ENCODE results near the gene MARCHF2.
"Not testable (repeated sequence)": the region's sequence is repeated elsewhere in the genome, so short reads cannot be mapped to it uniquely, and the experiment has no call there.

MARCHF2 gene

DNA sequence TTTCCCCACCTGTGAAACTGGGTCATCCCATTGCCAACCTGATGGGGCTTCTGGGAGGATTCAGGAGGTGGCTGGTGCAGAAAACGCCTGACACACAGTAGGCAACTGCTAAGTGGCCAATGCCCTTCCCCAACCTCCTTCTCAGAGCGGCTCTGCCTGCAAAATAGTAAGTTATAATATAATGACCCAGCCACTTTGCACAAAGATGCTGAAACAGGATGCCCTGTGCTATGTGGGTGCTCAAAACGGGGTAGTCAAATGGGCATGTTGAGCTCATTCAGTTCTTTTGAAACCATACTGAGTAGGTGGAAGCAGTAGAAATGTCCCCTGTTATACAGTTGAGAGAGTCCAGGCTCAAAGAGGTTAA lies 507 bp downstream of the MARCHF2 start:
- H3K27me3 ChIP-seq (ENCODE audit: control insufficient read depth, insufficient read depth, low read length), result no peaks in the 10 kb centered on the region
- no peak overlapping the region for H3K27ac ChIP-seq (ENCODE audit: low read length)
- DNase-seq (ENCODE audit: low read depth, low spot score), result no peak
- H3K9me3 ChIP-seq (ENCODE audit: control insufficient read depth, insufficient read depth, low read length), result no peaks in the 10 kb centered on the region
- no peaks in the 10 kb centered on the region for H3K4me1 ChIP-seq (ENCODE audit: control insufficient read depth, insufficient read depth, low read length)
- peak overlapping the region; percentile 76 for H3K4me3 ChIP-seq (ENCODE audit: low read length)
- no peaks in the 10 kb centered on the region for H3K36me3 ChIP-seq (ENCODE audit: control insufficient read depth, insufficient read depth, low read length)
- no CpG with 5 or more reads among the region's 3 CpGs for WGBS (ENCODE audit: insufficient coverage, insufficient read length)

DNA sequence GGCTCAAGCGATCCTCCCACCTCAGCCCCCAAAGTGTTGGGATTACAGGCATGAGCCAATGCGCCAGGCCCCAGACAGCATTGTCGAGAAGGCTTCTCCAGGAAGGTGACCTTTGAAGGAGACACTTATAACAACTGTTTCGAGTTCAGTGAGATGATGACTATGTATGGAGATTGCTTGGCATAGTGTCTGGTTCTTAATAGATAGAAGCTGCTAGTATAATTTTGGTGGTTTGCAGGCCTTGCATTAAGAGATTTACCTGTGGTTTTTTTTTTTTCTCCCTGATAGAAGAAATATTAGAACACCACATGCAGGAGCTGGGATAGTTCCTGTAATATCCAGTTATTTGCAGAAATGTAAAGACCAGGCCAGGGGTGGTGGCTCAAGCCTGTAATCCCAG lies 3.7 kb downstream of the MARCHF2 start:
- Histone ChIP-seq H3K27me3 (ENCODE audit: control insufficient read depth, insufficient read depth, low read length) (no peaks in the 10 kb centered on the region), H3K27ac (ENCODE audit: low read length) (no peak overlapping the region), H3K4me1 (ENCODE audit: control insufficient read depth, insufficient read depth, low read length) (no peaks in the 10 kb centered on the region), H3K4me3 (ENCODE audit: low read length) (no peak overlapping the region), H3K36me3 (ENCODE audit: control insufficient read depth, insufficient read depth, low read length) (no peaks in the 10 kb centered on the region), H3K9me3 (ENCODE audit: control insufficient read depth, insufficient read depth, low read length) (no peaks in the 10 kb centered on the region)
- no peak for DNase-seq (ENCODE audit: low read depth, low spot score)
- WGBS (ENCODE audit: insufficient coverage, insufficient read length), result no CpG with 5 or more reads among the region's 4 CpGs

DNA sequence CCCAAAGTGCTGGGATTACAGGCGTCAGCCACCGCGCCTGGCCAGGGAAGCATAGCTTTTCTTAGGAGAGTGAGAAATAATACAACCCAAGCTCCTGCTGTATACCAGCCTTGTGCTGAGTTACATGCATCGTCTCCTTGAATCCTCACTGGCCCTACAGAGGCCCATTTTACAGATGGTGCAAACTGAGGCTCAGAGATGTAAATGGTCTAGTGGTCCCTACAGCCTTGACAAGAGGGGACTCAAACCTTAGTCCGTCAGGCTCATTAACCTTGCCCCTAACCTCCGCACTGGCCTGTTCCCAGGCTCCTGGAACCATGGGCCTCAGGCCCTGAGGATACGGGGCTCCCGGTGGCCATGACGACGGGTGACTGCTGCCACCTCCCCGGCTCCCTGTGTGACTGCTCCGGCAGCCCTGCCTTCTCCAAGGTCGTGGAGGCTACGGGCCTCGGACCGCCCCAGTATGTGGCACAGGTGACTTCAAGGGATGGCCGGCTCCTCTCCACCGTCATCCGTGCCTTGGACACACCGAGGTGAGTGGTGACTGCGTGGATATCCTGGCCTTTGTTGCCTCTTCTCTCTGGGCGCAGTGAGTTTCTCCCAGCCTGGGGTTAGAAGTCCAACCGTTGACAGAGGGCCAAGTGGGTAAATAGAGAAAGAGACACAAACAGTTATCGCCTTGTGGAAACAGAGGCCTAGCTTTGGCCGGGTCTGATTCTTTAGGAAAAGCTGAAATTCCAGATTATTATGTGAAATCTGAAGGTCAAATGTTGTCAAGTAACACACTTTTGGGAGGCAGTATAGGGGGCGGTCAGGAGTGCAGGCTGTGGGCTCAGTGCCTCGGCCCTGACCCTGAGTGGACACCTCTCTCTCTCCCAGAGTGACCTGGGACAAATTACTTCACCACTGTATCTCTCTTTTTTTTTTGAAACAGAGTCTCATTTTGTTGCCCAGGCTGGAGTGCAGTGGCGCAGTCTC lies 8.7 kb downstream of the MARCHF2 start:
- no peaks in the 10 kb centered on the region for H3K9me3 ChIP-seq (ENCODE audit: control insufficient read depth, insufficient read depth, low read length)
- no peak overlapping the region for H3K4me3 ChIP-seq (ENCODE audit: low read length)
- H3K27me3 ChIP-seq (ENCODE audit: control insufficient read depth, insufficient read depth, low read length), result no peaks in the 10 kb centered on the region
- H3K36me3 ChIP-seq (ENCODE audit: control insufficient read depth, insufficient read depth, low read length), result no peaks in the 10 kb centered on the region
- H3K27ac ChIP-seq (ENCODE audit: low read length), result no peak overlapping the region
- no peaks in the 10 kb centered on the region for H3K4me1 ChIP-seq (ENCODE audit: control insufficient read depth, insufficient read depth, low read length)
- WGBS (ENCODE audit: insufficient coverage, insufficient read length), result no CpG with 5 or more reads among the region's 28 CpGs
- no peak for DNase-seq (ENCODE audit: low read depth, low spot score)

DNA sequence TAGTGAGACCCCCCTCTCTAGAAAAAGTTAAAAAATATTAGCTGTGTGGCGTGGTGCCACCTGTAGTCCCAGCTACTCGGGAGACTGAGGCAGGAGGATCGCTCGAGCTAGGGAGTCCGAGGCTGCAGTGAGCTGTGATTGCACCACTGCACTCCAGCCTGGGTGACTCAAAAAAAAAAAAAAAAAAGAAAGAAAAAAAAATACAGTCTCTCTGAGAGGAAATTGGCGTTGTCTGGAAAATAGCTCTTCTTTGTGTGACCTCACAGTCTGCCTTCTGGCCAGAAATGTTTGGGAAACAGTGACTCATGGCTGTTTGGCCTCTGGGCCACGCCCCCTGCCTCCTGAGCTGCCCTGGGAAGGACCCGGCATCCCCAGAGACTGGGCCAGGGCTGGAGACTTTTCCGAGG lies 10.7 kb downstream of the MARCHF2 start:
- WGBS (ENCODE audit: insufficient coverage, insufficient read length), result no CpG with 5 or more reads among the region's 9 CpGs
- DNase-seq (ENCODE audit: low read depth, low spot score), result no peak
- H3K36me3 ChIP-seq (ENCODE audit: control insufficient read depth, insufficient read depth, low read length), result no peaks in the 10 kb centered on the region
- no peaks in the 10 kb centered on the region for H3K4me1 ChIP-seq (ENCODE audit: control insufficient read depth, insufficient read depth, low read length)
- no peaks in the 10 kb centered on the region for H3K27me3 ChIP-seq (ENCODE audit: control insufficient read depth, insufficient read depth, low read length)
- H3K9me3 ChIP-seq (ENCODE audit: control insufficient read depth, insufficient read depth, low read length), result no peaks in the 10 kb centered on the region
- H3K27ac ChIP-seq (ENCODE audit: low read length), result no peak overlapping the region
- H3K4me3 ChIP-seq (ENCODE audit: low read length), result no peak overlapping the region

DNA sequence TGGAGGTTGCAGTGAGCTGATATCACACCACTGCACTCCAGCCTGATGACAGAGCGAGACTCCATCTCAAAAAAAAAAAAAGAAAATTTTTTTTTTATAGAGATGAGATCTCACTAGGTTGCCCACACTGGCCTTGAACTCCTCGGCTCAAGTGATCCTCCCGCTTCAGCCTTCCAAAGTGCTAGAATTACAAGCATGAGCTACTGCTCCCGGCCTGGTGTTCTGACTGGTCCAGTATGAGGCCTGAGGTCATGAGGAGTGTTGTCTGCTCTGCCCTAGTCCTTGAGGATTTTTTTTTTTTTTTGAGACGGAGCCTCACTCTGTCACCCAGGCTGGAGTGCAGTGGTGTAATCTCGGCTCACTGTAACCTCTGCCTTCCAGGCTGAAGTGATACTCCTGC lies 12.2 kb downstream of the MARCHF2 start:
- H3K4me1 ChIP-seq (ENCODE audit: control insufficient read depth, insufficient read depth, low read length); H3K27ac ChIP-seq (ENCODE audit: low read length): not testable (repeated sequence)

DNA sequence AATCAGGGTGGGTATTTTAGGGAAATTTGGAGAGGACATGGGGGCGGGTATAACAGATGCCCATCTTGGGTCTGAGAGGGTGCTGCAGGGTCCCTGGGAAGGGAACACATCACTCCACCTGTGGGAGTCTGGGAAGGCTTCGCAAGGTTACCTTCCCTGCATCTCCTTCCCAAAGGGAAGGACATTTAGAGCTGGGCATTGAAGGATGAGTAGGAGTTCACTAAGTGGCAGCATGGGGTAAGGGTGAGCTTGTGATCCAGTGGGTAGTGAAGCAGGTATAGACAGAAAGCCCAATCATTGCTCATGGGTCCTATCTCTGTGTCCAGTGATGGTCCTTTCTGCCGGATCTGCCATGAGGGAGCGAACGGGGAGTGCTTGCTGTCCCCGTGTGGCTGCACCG lies 13.2 kb downstream of the MARCHF2 start:
- no peaks in the 10 kb centered on the region for H3K27me3 ChIP-seq (ENCODE audit: control insufficient read depth, insufficient read depth, low read length)
- no peak overlapping the region for H3K27ac ChIP-seq (ENCODE audit: low read length)
- no peaks in the 10 kb centered on the region for H3K36me3 ChIP-seq (ENCODE audit: control insufficient read depth, insufficient read depth, low read length)
- WGBS (ENCODE audit: insufficient coverage, insufficient read length), result no CpG with 5 or more reads among the region's 7 CpGs
- no peaks in the 10 kb centered on the region for H3K9me3 ChIP-seq (ENCODE audit: control insufficient read depth, insufficient read depth, low read length)
- no peak for DNase-seq (ENCODE audit: low read depth, low spot score)
- H3K4me1 ChIP-seq (ENCODE audit: control insufficient read depth, insufficient read depth, low read length), result no peaks in the 10 kb centered on the region
- no peak overlapping the region for H3K4me3 ChIP-seq (ENCODE audit: low read length)

More for the DNA sequence above, 12.2 kb downstream of the MARCHF2 start:
- H3K27me3 ChIP-seq (ENCODE audit: control insufficient read depth, insufficient read depth, low read length); H3K4me3 ChIP-seq (ENCODE audit: low read length); H3K9me3 ChIP-seq (ENCODE audit: control insufficient read depth, insufficient read depth, low read length); DNase-seq (ENCODE audit: low read depth, low spot score); H3K36me3 ChIP-seq (ENCODE audit: control insufficient read depth, insufficient read depth, low read length): not testable (repeated sequence)
- no CpG with 5 or more reads among the region's 6 CpGs for WGBS (ENCODE audit: insufficient coverage, insufficient read length)

DNA sequence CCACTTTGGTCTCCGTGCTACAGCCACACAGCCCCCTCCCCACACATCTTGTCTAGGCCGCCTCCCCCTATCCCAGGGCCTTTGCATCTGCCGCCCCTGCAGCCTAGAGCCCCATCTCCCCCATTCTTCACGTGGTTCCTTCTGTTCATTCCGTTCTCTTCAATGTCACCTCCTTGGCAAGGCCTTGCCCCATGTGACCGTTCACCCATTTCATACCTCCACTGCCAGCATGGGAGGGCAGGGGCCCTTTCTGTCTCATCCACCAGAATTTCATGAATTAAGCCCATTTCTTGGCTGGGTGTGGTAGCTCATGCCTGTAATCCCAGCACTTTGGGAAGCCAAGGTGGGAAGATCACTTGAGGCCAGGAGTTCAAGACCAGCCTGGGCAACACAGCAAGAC lies 15.9 kb downstream of the MARCHF2 start:
- WGBS (ENCODE audit: insufficient coverage, insufficient read length), result no CpG with 5 or more reads among the region's 6 CpGs
- H3K36me3 ChIP-seq (ENCODE audit: control insufficient read depth, insufficient read depth, low read length), result no peaks in the 10 kb centered on the region
- DNase-seq (ENCODE audit: low read depth, low spot score), result no peak
- H3K4me3 ChIP-seq (ENCODE audit: low read length), result no peak overlapping the region
- H3K27me3 ChIP-seq (ENCODE audit: control insufficient read depth, insufficient read depth, low read length), result no peaks in the 10 kb centered on the region
- no peaks in the 10 kb centered on the region for H3K9me3 ChIP-seq (ENCODE audit: control insufficient read depth, insufficient read depth, low read length)
- no peaks in the 10 kb centered on the region for H3K4me1 ChIP-seq (ENCODE audit: control insufficient read depth, insufficient read depth, low read length)
- H3K27ac ChIP-seq (ENCODE audit: low read length), result no peak overlapping the region

DNA sequence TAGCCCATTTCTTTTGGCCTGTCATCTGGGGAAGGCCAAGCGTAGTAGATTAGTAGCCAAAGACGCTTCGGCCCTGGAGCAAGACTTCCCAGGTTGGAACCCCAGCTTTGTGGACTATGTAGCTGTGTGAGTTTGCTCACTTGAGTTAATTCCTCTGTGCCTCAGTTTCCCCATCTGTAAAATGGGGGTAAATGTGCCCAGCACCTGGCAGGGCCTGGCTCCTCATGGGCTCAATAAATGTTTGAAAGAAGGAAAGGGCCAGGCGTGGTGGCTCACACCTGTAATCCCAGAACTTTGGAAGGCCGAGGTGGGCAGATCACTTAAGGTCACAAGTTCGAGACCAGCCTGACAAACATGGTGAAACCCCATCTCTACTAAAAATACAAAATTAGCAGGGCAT lies 16.7 kb downstream of the MARCHF2 start:
- Histone ChIP-seq H3K4me1 (ENCODE audit: control insufficient read depth, insufficient read depth, low read length) (no peaks in the 10 kb centered on the region), H3K9me3 (ENCODE audit: control insufficient read depth, insufficient read depth, low read length) (no peaks in the 10 kb centered on the region), H3K36me3 (ENCODE audit: control insufficient read depth, insufficient read depth, low read length) (no peaks in the 10 kb centered on the region), H3K27ac (ENCODE audit: low read length) (no peak overlapping the region), H3K4me3 (ENCODE audit: low read length) (no peak overlapping the region), H3K27me3 (ENCODE audit: control insufficient read depth, insufficient read depth, low read length) (no peaks in the 10 kb centered on the region)
- DNase-seq (ENCODE audit: low read depth, low spot score), result no peak
- WGBS (ENCODE audit: insufficient coverage, insufficient read length), result no CpG with 5 or more reads among the region's 6 CpGs

DNA sequence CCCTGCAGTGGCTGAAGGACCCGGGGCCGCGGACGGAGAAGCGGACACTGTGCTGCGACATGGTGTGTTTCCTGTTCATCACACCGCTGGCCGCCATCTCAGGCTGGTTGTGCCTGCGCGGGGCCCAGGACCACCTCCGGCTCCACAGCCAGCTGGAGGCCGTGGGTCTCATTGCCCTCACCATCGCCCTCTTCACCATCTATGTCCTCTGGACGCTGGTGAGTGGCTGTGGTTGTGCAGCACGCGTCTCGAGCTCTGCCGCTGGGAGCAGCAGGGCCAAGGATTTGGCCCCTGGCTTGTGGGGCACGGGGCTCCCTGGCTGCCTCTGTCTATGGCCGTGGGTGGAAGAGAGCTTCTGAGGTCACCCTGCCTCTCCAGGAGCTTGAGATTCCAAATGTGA lies 17.5 kb downstream of the MARCHF2 start:
- no peaks in the 10 kb centered on the region for H3K27me3 ChIP-seq (ENCODE audit: control insufficient read depth, insufficient read depth, low read length)
- WGBS (ENCODE audit: insufficient coverage, insufficient read length), result no CpG with 5 or more reads among the region's 20 CpGs
- no peak for DNase-seq (ENCODE audit: low read depth, low spot score)
- no peak overlapping the region for H3K27ac ChIP-seq (ENCODE audit: low read length)
- no peaks in the 10 kb centered on the region; the same call in 1 of the 2 replicates for H3K36me3 ChIP-seq (ENCODE audit: control insufficient read depth, insufficient read depth, low read length)
- no peaks in the 10 kb centered on the region for H3K9me3 ChIP-seq (ENCODE audit: control insufficient read depth, insufficient read depth, low read length)
- H3K4me3 ChIP-seq (ENCODE audit: low read length), result no peak overlapping the region
- no peaks in the 10 kb centered on the region for H3K4me1 ChIP-seq (ENCODE audit: control insufficient read depth, insufficient read depth, low read length)

DNA sequence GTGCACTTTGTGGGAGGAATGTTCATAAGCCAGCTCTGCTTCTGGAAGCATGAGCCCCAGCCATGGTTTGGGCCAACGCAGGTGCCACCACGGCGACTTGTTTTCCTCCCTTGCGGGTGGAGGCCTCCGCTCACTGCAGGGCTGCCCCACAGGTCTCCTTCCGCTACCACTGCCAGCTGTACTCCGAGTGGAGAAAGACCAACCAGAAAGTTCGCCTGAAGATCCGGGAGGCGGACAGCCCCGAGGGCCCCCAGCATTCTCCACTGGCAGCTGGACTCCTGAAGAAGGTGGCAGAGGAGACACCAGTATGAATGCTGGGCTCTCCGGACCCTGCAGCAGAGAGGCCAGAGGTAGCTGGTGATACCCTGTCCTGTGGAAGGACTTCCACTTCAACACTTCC lies 25.1 kb downstream of the MARCHF2 start:
- Histone ChIP-seq H3K4me3 (ENCODE audit: low read length) (no peak overlapping the region), H3K27ac (ENCODE audit: low read length) (no peak overlapping the region), H3K4me1 (ENCODE audit: control insufficient read depth, insufficient read depth, low read length) (peaks cover 2% of the 10 kb centered on the region; the same call in 1 of the 2 replicates), H3K36me3 (ENCODE audit: control insufficient read depth, insufficient read depth, low read length) (no peaks in the 10 kb centered on the region; the same call in 1 of the 2 replicates), H3K9me3 (ENCODE audit: control insufficient read depth, insufficient read depth, low read length) (no peaks in the 10 kb centered on the region), H3K27me3 (ENCODE audit: control insufficient read depth, insufficient read depth, low read length) (no peaks in the 10 kb centered on the region)
- WGBS (ENCODE audit: insufficient coverage, insufficient read length), result no CpG with 5 or more reads among the region's 12 CpGs
- no peak for DNase-seq (ENCODE audit: low read depth, low spot score)
